Measurements from ENCODE around the gene TBX1. TPM values are rescaled to one million over a fixed set of nuclear protein-coding genes. Genes with fewer than 3 reads are reported as not detected.

TBX1 gene
- total RNA-seq, 1 experiment from 2014 or later: 12.8 TPM

GRCh38 chr22:19801340-19802000 lies 40.9 kb downstream of the TBX1 start:
- POLR2A ChIA-PET: no interaction called here
- ATAC-seq (no peak), DNase-seq (ENCODE audit: low spot score) (no peak)
- H3K27ac Mint-ChIP-seq: no peak overlapping the region
- no peaks in the 10 kb centered on the region for H3K4me1 Mint-ChIP-seq
- no peaks in the 10 kb centered on the region for H3K36me3 Mint-ChIP-seq
- H3K4me3 Mint-ChIP-seq: no peak overlapping the region
- no peaks in the 10 kb centered on the region for H3K27me3 Mint-ChIP-seq (ENCODE audit: low read depth)
- CTCF ChIA-PET: interaction anchor here (0.7 to 3.4 kb wide), 21 partner anchors 9 to 169 kb away, joined by 3 to 27 read pairs (median 4); no protein-coding TSS in a partner anchor
- H3K9me3 Mint-ChIP-seq: no peaks in the 10 kb centered on the region
- TF ChIP-seq FOXJ3 (CRISPR knock-in tag; IDR thresholded peaks at IDR 0.05; ENCODE audit: borderline replicate concordance) (no peak), USF1 (CRISPR knock-in tag; IDR thresholded peaks at IDR 0.05) (no peak), SOX15 (CRISPR knock-in tag; IDR thresholded peaks at IDR 0.05) (no peak), AR (CRISPR knock-in tag; IDR thresholded peaks at IDR 0.05) (no peak), TEAD1 (CRISPR knock-in tag; IDR thresholded peaks at IDR 0.05) (no peak), ZNF425 (CRISPR knock-in tag; conservative IDR thresholded peaks at IDR 0.05) (no peak)

- Mint-ChIP-seq H3K4me3 (no peak overlapping the region), H3K27me3 (ENCODE audit: low read depth) (no peaks in the 10 kb centered on the region), H3K27ac (no peak overlapping the region), H3K9me3 (no peaks in the 10 kb centered on the region), H3K4me1 (no peaks in the 10 kb centered on the region), H3K36me3 (no peaks in the 10 kb centered on the region)
- TF ChIP-seq KAT7 (CRISPR knock-in tag; IDR thresholded peaks at IDR 0.05; ENCODE audit: borderline replicate concordance) (no peak), AFF4 (CRISPR knock-in tag; IDR thresholded peaks at IDR 0.05; ENCODE audit: borderline replicate concordance) (no peak), ZNF416 (CRISPR knock-in tag; IDR thresholded peaks at IDR 0.05) (no peak), PRDM15 (CRISPR knock-in tag; IDR thresholded peaks at IDR 0.05) (no peak), CTCF (IDR thresholded peaks at IDR 0.05) (no peak), STAT6 (CRISPR knock-in tag; conservative IDR thresholded peaks at IDR 0.05; ENCODE audit: low read depth) (no peak)
- CTCF ChIA-PET: interaction anchor here (1.1 to 2.6 kb wide), 6 partner anchors 8 to 110 kb away, joined by 3 to 21 read pairs (median 9); no protein-coding TSS in a partner anchor
- POLR2A ChIA-PET: interaction anchor here (0.6 kb wide), 1 partner anchor 52 kb away, joined by 3 read pairs; no protein-coding TSS in a partner anchor
- DNase-seq (ENCODE audit: low spot score): no peak
- ATAC-seq: no peak
These were observed 41.7 kb downstream of the TBX1 start for GRCh38 chr22:19802001-19802893.

Measured in WTC11 (cell line).